Cardiac fibroblast (primary cell): ENCODE results near the gene PREX1.
"Not testable (repeated sequence)": the region's sequence is repeated elsewhere in the genome, so short reads cannot be mapped to it uniquely, and the experiment has no call there.

ENCODE experiments used
- DNase-seq, 2 donors: peaks; one replicate each; pipeline versions ENCODE4 v3.0.0 to v3.0.0-alpha.2; 2010; ENCODE audit warnings: low read depth in 2 of 2
- H3K4me3 ChIP-seq, 2 donors: replicated peaks in 1 of 2; 1 replicate in 1 of 2; 2 replicates in 1 of 2; pipeline ENCODE4 v1.5.1; 2011; ENCODE audit warnings: low read depth in 2 of 2, low read length in 2 of 2, mild to moderate bottlenecking in 2 of 2, moderate library complexity in 1 of 2
- CTCF ChIP-seq: IDR thresholded peaks from one replicate; pipeline ENCODE4 v1.5.1; 2011; ENCODE audit warnings: low read depth, mild to moderate bottlenecking, low read length, inconsistent platforms

PREX1 gene

GRCh38 chr20:48599748-48600469 lies 227.9 kb downstream of the PREX1 start:
- no peak for TF ChIP-seq CTCF
- no peak overlapping the region for H3K4me3 ChIP-seq
- DNase-seq = no peak

- H3K4me3 ChIP-seq = no peak overlapping the region
- TF ChIP-seq CTCF = no peak
- no peak for DNase-seq
Measured at GRCh38 chr20:48599106-48599747, 228.6 kb downstream of the PREX1 start.

- not testable (repeated sequence) for DNase-seq, H3K4me3 ChIP-seq
Measured at GRCh38 chr20:48598303-48598941, 229.4 kb downstream of the PREX1 start.

GRCh38 chr20:48597521-48598302 lies 230.1 kb downstream of the PREX1 start:
- H3K4me3 ChIP-seq = no peak overlapping the region
- TF ChIP-seq CTCF = no peak
- no peak for DNase-seq

- TF ChIP-seq CTCF = no peak
- DNase-seq = no peak
- H3K4me3 ChIP-seq = no peak overlapping the region
Measured at GRCh38 chr20:48596334-48596898, 231.4 kb downstream of the PREX1 start.

GRCh38 chr20:48595495-48596333 lies 232.1 kb downstream of the PREX1 start:
- TF ChIP-seq CTCF = no peak
- DNase-seq = no peak
- H3K4me3 ChIP-seq = no peak overlapping the region
